Nephron progenitor cell (in vitro differentiated cells): ENCODE results near the gene ZNF749.

Experiments used
- DNase-seq: peaks from one replicate; pipeline ENCODE4 v3.0.0; 2021
- H3K27ac Mint-ChIP-seq: 2 replicates; pipeline ENCODE4 v1.8.0; 2021; ENCODE audit warnings: mild to moderate bottlenecking, moderate library complexity, mixed read lengths
- H3K27me3 Mint-ChIP-seq: 2 replicates; pipeline ENCODE4 v1.8.0; 2021; ENCODE audit warnings: mild to moderate bottlenecking, low read depth, mixed read lengths; ENCODE audit not compliant: poor library complexity
- H3K36me3 Mint-ChIP-seq: 2 replicates; pipeline ENCODE4 v1.8.0; 2021; ENCODE audit warnings: low read depth, mixed read lengths
- H3K4me1 Mint-ChIP-seq: 2 replicates; pipeline ENCODE4 v1.8.0; 2021; ENCODE audit warnings: mixed read lengths
- H3K4me3 Mint-ChIP-seq: 2 replicates; pipeline ENCODE4 v1.8.0; 2021; ENCODE audit warnings: mild to moderate bottlenecking, moderate library complexity, mixed read lengths
- H3K9me3 Mint-ChIP-seq: 2 replicates; pipeline ENCODE4 v1.8.0; 2021; ENCODE audit warnings: mild to moderate bottlenecking, moderate library complexity, mixed read lengths
- CTCF ChIP-seq: fragments of 200-600 bp; sonication (generic); IDR thresholded peaks from 2 replicates; pipeline ENCODE4 v1.5.0; 2021; ENCODE audit warnings: antibody characterized with exemption

Gene ZNF749

DNA sequence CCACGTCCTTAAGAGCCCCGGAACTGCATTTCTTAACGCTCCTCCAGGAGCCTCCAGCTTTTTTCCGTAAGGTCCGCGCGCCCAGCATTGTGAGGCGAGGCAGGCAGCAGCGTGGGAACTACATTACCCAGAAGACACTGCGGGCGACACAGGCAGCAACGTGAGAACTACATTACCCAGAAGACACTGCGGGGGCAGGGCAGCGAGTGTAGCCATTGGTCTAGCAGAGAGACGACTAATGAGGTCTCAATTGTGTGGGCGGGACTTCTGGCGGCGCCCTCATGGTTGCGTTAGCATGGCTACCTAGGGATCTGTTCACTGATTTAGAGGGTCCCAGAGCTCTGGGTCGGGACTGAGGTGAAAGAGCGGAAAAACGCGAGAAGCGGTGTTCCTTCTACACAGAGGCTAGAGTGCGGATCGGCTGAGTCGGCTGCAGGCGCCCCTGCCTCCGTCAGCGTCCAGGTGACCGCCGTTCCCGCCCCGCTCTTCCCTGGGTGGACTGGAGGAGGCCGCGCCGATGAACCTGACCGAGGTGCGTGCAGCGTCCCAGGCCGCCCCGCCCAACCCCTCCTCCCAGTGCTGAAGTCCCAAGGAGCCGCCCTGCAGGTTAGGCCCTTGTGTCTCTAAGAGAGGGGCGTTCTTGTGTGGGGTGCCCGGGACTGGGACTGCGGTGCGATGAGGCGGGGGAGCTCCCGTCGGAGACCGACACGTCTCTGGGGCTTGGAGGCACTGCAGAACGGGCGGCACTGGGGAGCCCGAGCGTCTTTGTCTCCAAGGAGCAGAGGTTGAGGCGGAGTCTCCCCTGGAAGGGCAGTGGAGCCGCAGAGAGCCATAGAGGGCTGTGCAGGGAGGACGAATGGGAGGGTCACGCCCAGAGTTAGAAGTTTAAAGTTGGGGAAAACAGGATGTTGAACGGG, at the start of gene ZNF749:
Gene ZNF749 (plus strand): TSS at position 264 of the 917 bp plus-strand sequence. CDS start 254 bp downstream, at position 518.
- Mint-ChIP-seq H3K27me3 (peaks cover 6% of the 10 kb centered on the region), H3K27ac (peak within 1 kb of the TSS; percentile 97), H3K36me3 (peaks cover 68% of the 10 kb centered on the region), H3K4me3 (peak within 1 kb of the TSS; percentile 97), H3K4me1 (peaks cover 23% of the 10 kb centered on the region), H3K9me3 (peaks cover 48% of the 10 kb centered on the region)
- peak; percentile 95 for DNase-seq
- no peak for TF ChIP-seq CTCF

GRCh38 chr19:57389194-57389729, 45.9 kb upstream of the ZNF749 start:
- DNase-seq = no peak
- TF ChIP-seq CTCF = no peak
- H3K4me1 Mint-ChIP-seq = peaks cover 16% of the 10 kb centered on the region

DNA sequence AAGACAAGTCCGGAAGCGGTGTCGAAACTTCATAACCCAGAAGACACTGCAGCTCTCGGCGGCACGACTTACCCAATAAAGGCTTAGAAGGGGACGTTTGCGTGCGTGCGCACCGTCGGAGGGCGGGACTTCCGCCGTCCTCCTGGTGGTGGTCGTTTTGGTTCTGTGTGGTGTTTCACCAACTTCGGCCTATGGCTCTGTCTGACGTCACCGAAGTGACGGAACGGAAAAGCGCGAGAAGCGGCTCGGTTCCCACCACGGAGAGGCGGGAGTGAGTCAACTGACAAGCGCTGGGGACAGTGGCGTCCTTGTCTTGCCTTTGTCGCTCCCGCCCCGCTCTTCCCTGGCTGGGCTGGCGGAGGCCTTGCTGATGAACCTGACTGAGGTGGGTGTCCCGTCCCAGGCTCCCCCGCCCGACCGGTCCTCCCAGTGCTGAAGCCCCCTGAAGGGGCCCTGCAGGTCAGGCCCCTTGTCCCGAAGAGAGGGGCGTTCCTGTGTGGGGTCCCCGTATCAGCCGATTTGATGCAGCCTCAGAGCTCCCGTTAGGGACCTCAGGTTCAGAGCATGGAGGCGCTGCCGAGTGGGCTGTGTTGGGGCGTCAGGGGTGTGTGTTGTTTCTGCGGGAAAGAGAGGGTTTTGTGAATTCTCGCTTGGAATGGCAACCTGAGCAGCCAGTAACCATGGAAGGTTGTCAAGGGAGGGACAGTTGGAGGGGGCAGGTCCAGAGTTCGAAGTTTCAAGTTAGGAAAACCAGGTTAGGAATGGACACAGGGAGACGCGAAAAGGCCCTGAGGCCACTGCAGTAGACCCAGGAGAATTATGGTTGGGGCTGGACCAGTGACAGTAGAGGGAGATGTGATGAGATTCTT, 45.2 kb upstream of the ZNF749 start, which contains the start of gene ZNF548:
Gene ZNF548 (plus strand): TSS at position 125 of the 869 bp plus-strand sequence. CDS start 246 bp downstream, at position 371.
- Mint-ChIP-seq H3K9me3 (peaks cover 40% of the 10 kb centered on the region), H3K27ac (peak within 1 kb of the TSS; percentile 99), H3K4me1 (peaks cover 16% of the 10 kb centered on the region), H3K27me3 (peaks cover 26% of the 10 kb centered on the region), H3K4me3 (peak within 1 kb of the TSS; percentile 97), H3K36me3 (peaks cover 47% of the 10 kb centered on the region)
- peak; percentile 97 for DNase-seq
- no peak for TF ChIP-seq CTCF

More at GRCh38 chr19:57389194-57389729, 45.9 kb upstream of the ZNF749 start:
- Mint-ChIP-seq H3K27me3 (peaks cover 33% of the 10 kb centered on the region), H3K4me3 (peak overlapping the region; percentile 97), H3K36me3 (peaks cover 40% of the 10 kb centered on the region), H3K9me3 (peaks cover 40% of the 10 kb centered on the region), H3K27ac (peak overlapping the region; percentile 99)

- no peak for TF ChIP-seq CTCF
- Mint-ChIP-seq H3K4me1 (peaks cover 8% of the 10 kb centered on the region), H3K27me3 (peaks cover 1% of the 10 kb centered on the region), H3K9me3 (peaks cover 64% of the 10 kb centered on the region), H3K4me3 (no peak overlapping the region), H3K27ac (no peak overlapping the region), H3K36me3 (peaks cover 97% of the 10 kb centered on the region)
- no peak for DNase-seq
Measured at GRCh38 chr19:57395710-57396109, 39.4 kb upstream of the ZNF749 start.

GRCh38 chr19:57398868-57399267, 36.3 kb upstream of the ZNF749 start:
- Mint-ChIP-seq H3K9me3 (peaks cover 66% of the 10 kb centered on the region), H3K4me3 (no peak overlapping the region)

More at GRCh38 chr19:57398868-57399267, 36.3 kb upstream of the ZNF749 start:
- Mint-ChIP-seq H3K4me1 (no peaks in the 10 kb centered on the region), H3K36me3 (peaks cover 94% of the 10 kb centered on the region), H3K27ac (no peak overlapping the region), H3K27me3 (no peaks in the 10 kb centered on the region)
- DNase-seq = no peak
- TF ChIP-seq CTCF = no peak
